ENCODE measurements around the gene FGFR3. TPM values are rescaled to one million over a fixed set of nuclear protein-coding genes. Genes with fewer than 3 reads are reported as not detected.

The FGFR3 gene
- total RNA-seq, 1 donor from 2014 or later, result 1.0 TPM

GRCh38 chr4:1808396-1808795, 15.3 kb downstream of the FGFR3 start:
- Mint-ChIP-seq H3K27ac (ENCODE audit: unreplicated experiment) (no peak overlapping the region), H3K36me3 (ENCODE audit: low read depth, unreplicated experiment) (peaks cover 5% of the 10 kb centered on the region), H3K4me1 (ENCODE audit: unreplicated experiment) (no peaks in the 10 kb centered on the region), H3K27me3 (ENCODE audit: unreplicated experiment) (peaks cover 2% of the 10 kb centered on the region), H3K9me3 (ENCODE audit: unreplicated experiment) (no peaks in the 10 kb centered on the region), H3K4me3 (ENCODE audit: unreplicated experiment) (no peak overlapping the region)
- no peak for DNase-seq (ENCODE audit: low spot score)
- no peak for TF ChIP-seq CTCF (IDR thresholded peaks at IDR 0.05; ENCODE audit: unreplicated experiment)

GRCh38 chr4:1808851-1809753, 16.0 kb downstream of the FGFR3 start:
- H3K9me3 Mint-ChIP-seq (ENCODE audit: unreplicated experiment), result no peaks in the 10 kb centered on the region
- DNase-seq (ENCODE audit: low spot score), result no peak
- H3K4me1 Mint-ChIP-seq (ENCODE audit: unreplicated experiment), result no peaks in the 10 kb centered on the region
- no peak overlapping the region for H3K27ac Mint-ChIP-seq (ENCODE audit: unreplicated experiment)
- H3K4me3 Mint-ChIP-seq (ENCODE audit: unreplicated experiment), result no peak overlapping the region
- TF ChIP-seq CTCF (IDR thresholded peaks at IDR 0.05; ENCODE audit: unreplicated experiment), result no peak
- peaks cover 5% of the 10 kb centered on the region for H3K36me3 Mint-ChIP-seq (ENCODE audit: low read depth, unreplicated experiment)
- H3K27me3 Mint-ChIP-seq (ENCODE audit: unreplicated experiment), result peaks cover 2% of the 10 kb centered on the region

- Mint-ChIP-seq H3K4me1 (ENCODE audit: unreplicated experiment) (no peaks in the 10 kb centered on the region), H3K4me3 (ENCODE audit: unreplicated experiment) (no peak overlapping the region), H3K36me3 (ENCODE audit: low read depth, unreplicated experiment) (peaks cover 9% of the 10 kb centered on the region), H3K9me3 (ENCODE audit: unreplicated experiment) (no peaks in the 10 kb centered on the region), H3K27me3 (ENCODE audit: unreplicated experiment) (peaks cover 1% of the 10 kb centered on the region), H3K27ac (ENCODE audit: unreplicated experiment) (no peak overlapping the region)
- peak; percentile 91 for DNase-seq (ENCODE audit: low spot score)
- TF ChIP-seq CTCF (IDR thresholded peaks at IDR 0.05; ENCODE audit: unreplicated experiment), result peak; percentile 78
These were observed 16.8 kb downstream of the FGFR3 start for GRCh38 chr4:1809754-1810502.

- no peak for DNase-seq (ENCODE audit: low spot score)
- peaks cover 9% of the 10 kb centered on the region for H3K36me3 Mint-ChIP-seq (ENCODE audit: low read depth, unreplicated experiment)
- no peaks in the 10 kb centered on the region for H3K27me3 Mint-ChIP-seq (ENCODE audit: unreplicated experiment)
- no peaks in the 10 kb centered on the region for H3K9me3 Mint-ChIP-seq (ENCODE audit: unreplicated experiment)
- H3K4me1 Mint-ChIP-seq (ENCODE audit: unreplicated experiment), result no peaks in the 10 kb centered on the region
- no peak overlapping the region for H3K27ac Mint-ChIP-seq (ENCODE audit: unreplicated experiment)
- no peak for TF ChIP-seq CTCF (IDR thresholded peaks at IDR 0.05; ENCODE audit: unreplicated experiment)
- no peak overlapping the region for H3K4me3 Mint-ChIP-seq (ENCODE audit: unreplicated experiment)
These were observed 17.7 kb downstream of the FGFR3 start for GRCh38 chr4:1810765-1811164.

- Mint-ChIP-seq H3K27me3 (ENCODE audit: unreplicated experiment) (no peaks in the 10 kb centered on the region), H3K4me1 (ENCODE audit: unreplicated experiment) (peaks cover 3% of the 10 kb centered on the region), H3K4me3 (ENCODE audit: unreplicated experiment) (no peak overlapping the region), H3K27ac (ENCODE audit: unreplicated experiment) (no peak overlapping the region), H3K9me3 (ENCODE audit: unreplicated experiment) (no peaks in the 10 kb centered on the region), H3K36me3 (ENCODE audit: low read depth, unreplicated experiment) (peaks cover 13% of the 10 kb centered on the region)
- TF ChIP-seq CTCF (IDR thresholded peaks at IDR 0.05; ENCODE audit: unreplicated experiment), result no peak
- no peak for DNase-seq (ENCODE audit: low spot score)
These were observed 19.6 kb downstream of the FGFR3 start for GRCh38 chr4:1812720-1813119.
